GM12892 (cell line): ENCODE measurements around the gene KRABD2.

Experiments used
- POLR2A ChIP-seq: IDR thresholded peaks from 2 replicates; pipeline ENCODE4 v1.6.1; 2011; ENCODE audit warnings: low read depth, low read length, control low read depth
- TAF1 ChIP-seq: IDR thresholded peaks from 2 replicates; pipeline ENCODE4 v1.6.1; 2011; ENCODE audit warnings: low read depth, mild to moderate bottlenecking, control low read depth, low read length, borderline replicate concordance

- TF ChIP-seq POLR2A (no peak), TAF1 (no peak)
Measured at GRCh38 chr17:8392674-8393469, 16.4 kb upstream of the KRABD2 start.
